Liver (tissue), 9 donors: Measurements from ENCODE around the gene PAK1. TPM values are rescaled to one million over a fixed set of nuclear protein-coding genes. Genes with fewer than 3 reads are reported as not detected.
"Not testable (repeated sequence)": the region's sequence is repeated elsewhere in the genome, so short reads cannot be mapped to it uniquely, and the experiment has no call there.

ENCODE experiments used
- DNase-seq: peaks from one replicate; pipeline ENCODE4 v3.0.0-alpha.2; 2017; ENCODE audit warnings: low spot score
- H3K27ac ChIP-seq, 2 donors: one replicate each; pipeline ENCODE4 v1.7.0; 2013; ENCODE audit warnings: inconsistent platforms in 2 of 2, low read length in 2 of 2, control low read depth in 1 of 2, low read depth in 1 of 2, mild to moderate bottlenecking in 1 of 2
- H3K27me3 ChIP-seq, 4 donors: one replicate each; pipeline versions ENCODE4 v1.6.1 to v1.7.0; 2013; ENCODE audit warnings: low read length in 3 of 4, inconsistent platforms in 1 of 4, mild to moderate bottlenecking in 1 of 4, moderate library complexity in 1 of 4; ENCODE audit not compliant: control insufficient read depth in 4 of 4, insufficient read depth in 4 of 4
- H3K36me3 ChIP-seq, 4 donors: one replicate each; pipeline versions ENCODE4 v1.6.1 to v1.7.0; 2013; ENCODE audit warnings: low read length in 3 of 4, mild to moderate bottlenecking in 3 of 4, low read depth in 1 of 4, moderate library complexity in 1 of 4; ENCODE audit not compliant: control insufficient read depth in 4 of 4, insufficient read depth in 3 of 4
- H3K4me1 ChIP-seq, 4 donors: one replicate each; pipeline versions ENCODE4 v1.6.1 to v1.7.0; 2013; ENCODE audit warnings: low read length in 3 of 4, mild to moderate bottlenecking in 3 of 4, moderate library complexity in 1 of 4; ENCODE audit not compliant: control insufficient read depth in 4 of 4, insufficient read depth in 4 of 4
- H3K4me3 ChIP-seq, 3 donors: one replicate each; pipeline versions ENCODE4 v1.6.1 to v1.7.0; 2013; ENCODE audit warnings: low read length in 3 of 3, control low read depth in 1 of 3, low read depth in 1 of 3, mild to moderate bottlenecking in 1 of 3
- H3K9ac ChIP-seq, 2 donors: one replicate each; pipeline ENCODE4 v1.7.0; 2013; ENCODE audit warnings: low read length in 2 of 2, mild to moderate bottlenecking in 2 of 2, moderate library complexity in 2 of 2, control low read depth in 1 of 2, low read depth in 1 of 2
- H3K9me3 ChIP-seq, 4 donors: one replicate each; pipeline versions ENCODE4 v1.6.1 to v1.7.0; 2013; ENCODE audit warnings: low read length in 3 of 4; ENCODE audit not compliant: control insufficient read depth in 4 of 4
- FOXA2 ChIP-seq: IDR thresholded peaks from 2 replicates; pipeline ENCODE4 v1.6.1; 2016; ENCODE audit warnings: antibody characterized with exemption
- GABPA ChIP-seq, 2 donors: IDR thresholded peaks in 1 of 2; conservative IDR thresholded peaks in 1 of 2; 2 replicates each; pipeline ENCODE4 v1.6.1; 2016; ENCODE audit warnings: antibody characterized with exemption in 2 of 2, mild to moderate bottlenecking in 1 of 2, moderate library complexity in 1 of 2
- JUND ChIP-seq, 2 donors: IDR thresholded peaks; 2 replicates each; pipeline ENCODE4 v1.6.1; 2016; ENCODE audit warnings: antibody characterized with exemption in 2 of 2
- RAD21 ChIP-seq, 2 donors: IDR thresholded peaks; 2 replicates each; pipeline ENCODE4 v1.6.1; 2016; ENCODE audit warnings: antibody characterized with exemption in 2 of 2, mild to moderate bottlenecking in 2 of 2
- TAF1 ChIP-seq: conservative IDR thresholded peaks from 2 replicates; pipeline ENCODE4 v1.6.1; 2016; ENCODE audit warnings: antibody characterized with exemption, mild to moderate bottlenecking
- WGBS: extraction: QIAGEN DNeasy Blood & Tissue Kit; methylation state at CpG from one replicate; pipeline ENCODE4 v1.1.7; 2013; 5-methylcytosine and 5-hydroxymethylcytosine counted together
- polyA plus RNA-seq, 2 donors: library from polyadenylated mRNA; stranded (reverse) in 1 of 2; unstranded in 1 of 2; fragments of 200-250 nt in 1 of 2; fragments of >200 nt in 1 of 2; fragmentation: Nextera tagmentation in 1 of 2; extraction: Ambion mirVana in 1 of 2; gene quantifications; one replicate each; pipeline versions ENCODE4 v1.2.1 to v1.2.3, GENCODE V29; 2013 to 2015
- total RNA-seq, 2 donors: library from RNA; depleted of rRNA; stranded (reverse); fragments of >200 nt; gene quantifications; one replicate each; pipeline ENCODE4 v1.2.3, GENCODE V29; 2014
- TF ChIP-seq, protein P1 (sequence below): IDR thresholded peaks from 2 replicates; pipeline ENCODE4 v1.6.1; 2016; ENCODE audit warnings: antibody characterized with exemption, mild to moderate bottlenecking
- TF ChIP-seq, protein P2 (sequence below): IDR thresholded peaks from 2 replicates; pipeline ENCODE4 v1.6.1; 2016; ENCODE audit warnings: antibody characterized with exemption
- TF ChIP-seq, protein P3 (sequence below): IDR thresholded peaks from 2 replicates; pipeline ENCODE4 v1.6.1; 2016; ENCODE audit warnings: antibody characterized with exemption
- donor health status: healthy.
- donor health status: healthy.
- donor health status: healthy.
- donor health status: healthy.
- donor health status: healthy.

PAK1 gene
- total and polyA plus RNA-seq, 4 donors = 3.6 to 24.9 (median 7.4) TPM

DNA sequence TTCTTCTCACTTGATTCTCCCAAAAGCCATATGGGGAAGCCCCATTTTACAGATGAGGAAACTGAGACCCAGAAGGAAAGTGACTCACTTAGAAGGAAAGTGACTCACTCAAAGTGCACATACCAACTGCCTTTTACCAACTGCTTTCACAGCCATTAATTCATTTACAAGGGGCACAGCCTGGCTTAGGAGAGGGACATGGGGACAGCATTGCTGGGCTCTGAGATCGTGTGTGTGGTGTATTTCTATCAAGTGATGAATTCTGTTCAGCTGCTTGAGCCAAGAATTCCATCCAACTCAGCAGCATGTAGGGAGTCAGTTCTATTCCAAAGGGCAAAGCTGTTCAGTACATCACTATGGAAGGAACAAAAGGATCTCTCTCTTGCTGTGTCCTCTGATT lies 23.5 kb upstream of the PAK1 start:
- H3K4me3 ChIP-seq = no peak overlapping the region
- DNase-seq = no peak
- H3K27ac ChIP-seq = no peak overlapping the region
- no peak overlapping the region for H3K9ac ChIP-seq
- no peaks in the 10 kb centered on the region for H3K36me3 ChIP-seq
- WGBS = 44% methylated on average over 1 of the region's 1 CpG
- H3K27me3 ChIP-seq = no peaks in the 10 kb centered on the region
- TF ChIP-seq JUND (IDR thresholded peaks at IDR 0.05) = no peak
- TF ChIP-seq RAD21 (IDR thresholded peaks at IDR 0.05) = no peak
- no peaks in the 10 kb centered on the region for H3K9me3 ChIP-seq
- H3K4me1 ChIP-seq = no peaks in the 10 kb centered on the region

DNA sequence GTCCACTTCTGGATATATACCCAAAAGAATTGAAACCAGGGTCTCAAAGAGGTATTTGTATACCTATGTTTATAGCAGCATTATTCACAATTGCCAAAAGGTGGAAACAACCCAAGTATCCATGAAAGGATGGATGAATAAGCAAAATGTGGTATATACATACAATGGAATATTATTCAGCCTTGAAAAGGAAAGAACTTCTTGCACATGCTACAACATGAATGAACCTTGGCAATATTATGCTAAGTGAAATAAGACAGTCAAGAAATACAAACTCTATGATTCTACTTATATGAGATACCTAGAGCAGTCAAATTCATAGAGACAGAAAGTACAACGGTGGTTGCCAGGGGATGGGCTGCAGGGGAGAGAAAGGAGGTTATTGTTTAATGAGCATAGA lies 21.6 kb upstream of the PAK1 start:
- Histone ChIP-seq H3K36me3 (no peaks in the 10 kb centered on the region), H3K9ac (no peak overlapping the region), H3K9me3 (no peaks in the 10 kb centered on the region), H3K4me1 (no peaks in the 10 kb centered on the region), H3K27ac (no peak overlapping the region), H3K27me3 (no peaks in the 10 kb centered on the region), H3K4me3 (no peak overlapping the region)
- DNase-seq = no peak
- 98% methylated on average over 1 of the region's 1 CpG for WGBS
- TF ChIP-seq, protein P1, sequence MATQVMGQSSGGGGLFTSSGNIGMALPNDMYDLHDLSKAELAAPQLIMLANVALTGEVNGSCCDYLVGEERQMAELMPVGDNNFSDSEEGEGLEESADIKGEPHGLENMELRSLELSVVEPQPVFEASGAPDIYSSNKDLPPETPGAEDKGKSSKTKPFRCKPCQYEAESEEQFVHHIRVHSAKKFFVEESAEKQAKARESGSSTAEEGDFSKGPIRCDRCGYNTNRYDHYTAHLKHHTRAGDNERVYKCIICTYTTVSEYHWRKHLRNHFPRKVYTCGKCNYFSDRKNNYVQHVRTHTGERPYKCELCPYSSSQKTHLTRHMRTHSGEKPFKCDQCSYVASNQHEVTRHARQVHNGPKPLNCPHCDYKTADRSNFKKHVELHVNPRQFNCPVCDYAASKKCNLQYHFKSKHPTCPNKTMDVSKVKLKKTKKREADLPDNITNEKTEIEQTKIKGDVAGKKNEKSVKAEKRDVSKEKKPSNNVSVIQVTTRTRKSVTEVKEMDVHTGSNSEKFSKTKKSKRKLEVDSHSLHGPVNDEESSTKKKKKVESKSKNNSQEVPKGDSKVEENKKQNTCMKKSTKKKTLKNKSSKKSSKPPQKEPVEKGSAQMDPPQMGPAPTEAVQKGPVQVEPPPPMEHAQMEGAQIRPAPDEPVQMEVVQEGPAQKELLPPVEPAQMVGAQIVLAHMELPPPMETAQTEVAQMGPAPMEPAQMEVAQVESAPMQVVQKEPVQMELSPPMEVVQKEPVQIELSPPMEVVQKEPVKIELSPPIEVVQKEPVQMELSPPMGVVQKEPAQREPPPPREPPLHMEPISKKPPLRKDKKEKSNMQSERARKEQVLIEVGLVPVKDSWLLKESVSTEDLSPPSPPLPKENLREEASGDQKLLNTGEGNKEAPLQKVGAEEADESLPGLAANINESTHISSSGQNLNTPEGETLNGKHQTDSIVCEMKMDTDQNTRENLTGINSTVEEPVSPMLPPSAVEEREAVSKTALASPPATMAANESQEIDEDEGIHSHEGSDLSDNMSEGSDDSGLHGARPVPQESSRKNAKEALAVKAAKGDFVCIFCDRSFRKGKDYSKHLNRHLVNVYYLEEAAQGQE = no peak
- TF ChIP-seq, protein P2, sequence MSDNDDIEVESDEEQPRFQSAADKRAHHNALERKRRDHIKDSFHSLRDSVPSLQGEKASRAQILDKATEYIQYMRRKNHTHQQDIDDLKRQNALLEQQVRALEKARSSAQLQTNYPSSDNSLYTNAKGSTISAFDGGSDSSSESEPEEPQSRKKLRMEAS = no peak
- TF ChIP-seq GABPA (IDR thresholded peaks at IDR 0.05 in 1 of 2, conservative IDR thresholded peaks at IDR 0.05 in 1 of 2) (no peak), JUND (IDR thresholded peaks at IDR 0.05) (no peak)
- TF ChIP-seq, protein P3, sequence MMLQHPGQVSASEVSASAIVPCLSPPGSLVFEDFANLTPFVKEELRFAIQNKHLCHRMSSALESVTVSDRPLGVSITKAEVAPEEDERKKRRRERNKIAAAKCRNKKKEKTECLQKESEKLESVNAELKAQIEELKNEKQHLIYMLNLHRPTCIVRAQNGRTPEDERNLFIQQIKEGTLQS = no peak

DNA sequence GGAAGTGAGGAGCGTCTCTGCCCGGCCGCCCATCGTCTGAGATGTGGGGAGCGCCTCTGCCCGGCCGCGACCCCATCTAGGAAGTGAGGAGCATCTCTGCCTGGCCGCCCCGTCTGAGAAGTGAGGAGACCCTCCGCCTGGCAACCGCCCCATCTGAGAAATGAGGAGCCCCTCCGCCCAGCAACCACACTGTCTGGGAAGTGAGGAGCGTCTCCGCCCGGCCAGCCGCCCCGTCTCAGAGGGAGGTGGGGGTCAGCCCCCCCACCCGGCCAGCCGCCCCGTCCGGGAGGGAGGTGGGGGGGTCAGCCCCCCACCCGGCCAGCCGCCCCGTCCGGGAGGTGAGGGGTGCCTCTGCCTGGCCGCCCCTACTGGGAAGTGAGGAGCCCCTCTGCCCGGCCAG lies 16.1 kb upstream of the PAK1 start:
- not testable (repeated sequence) for H3K27me3 ChIP-seq, H3K9ac ChIP-seq, H3K4me1 ChIP-seq, H3K4me3 ChIP-seq, H3K9me3 ChIP-seq, H3K27ac ChIP-seq, H3K36me3 ChIP-seq, DNase-seq
- WGBS = 96% methylated on average over 27 of the region's 28 CpGs

DNA sequence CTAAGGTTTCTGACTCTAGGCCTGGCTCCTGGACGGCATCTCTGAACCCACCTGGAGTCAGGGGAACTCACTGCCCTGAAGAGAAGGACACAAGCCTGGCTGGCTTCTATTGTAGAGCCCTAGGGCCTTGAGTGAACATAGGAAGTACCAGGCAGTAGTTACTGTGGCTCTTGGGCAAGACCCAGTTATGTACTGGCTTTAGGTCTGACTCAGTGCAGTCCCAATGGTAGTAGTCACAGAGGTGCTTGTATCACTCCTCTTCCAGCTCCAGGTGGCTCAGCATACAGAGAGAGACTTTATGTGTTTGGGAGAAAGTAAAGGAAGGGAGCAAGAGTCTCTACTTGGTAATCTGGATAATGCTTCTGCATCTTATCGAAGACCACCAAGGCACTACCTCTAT lies 13.9 kb upstream of the PAK1 start:
- no peaks in the 10 kb centered on the region for H3K4me1 ChIP-seq
- DNase-seq = no peak
- H3K27me3 ChIP-seq = no peaks in the 10 kb centered on the region
- no peak overlapping the region for H3K4me3 ChIP-seq
- H3K9ac ChIP-seq = no peak overlapping the region
- H3K27ac ChIP-seq = no peak overlapping the region
- H3K36me3 ChIP-seq = no peaks in the 10 kb centered on the region
- no peaks in the 10 kb centered on the region for H3K9me3 ChIP-seq
- 94% methylated on average over 2 of the region's 2 CpGs for WGBS
- no peak for TF ChIP-seq FOXA2
- TF ChIP-seq TAF1 = no peak
- TF ChIP-seq, protein P3 = no peak
